Measurements from ENCODE around the gene GEMIN5. TPM values are rescaled to one million over a fixed set of nuclear protein-coding genes. Genes with fewer than 3 reads are reported as not detected.
"Not testable (repeated sequence)": the region's sequence is repeated elsewhere in the genome, so short reads cannot be mapped to it uniquely, and the experiment has no call there.

The GEMIN5 gene, protein sequence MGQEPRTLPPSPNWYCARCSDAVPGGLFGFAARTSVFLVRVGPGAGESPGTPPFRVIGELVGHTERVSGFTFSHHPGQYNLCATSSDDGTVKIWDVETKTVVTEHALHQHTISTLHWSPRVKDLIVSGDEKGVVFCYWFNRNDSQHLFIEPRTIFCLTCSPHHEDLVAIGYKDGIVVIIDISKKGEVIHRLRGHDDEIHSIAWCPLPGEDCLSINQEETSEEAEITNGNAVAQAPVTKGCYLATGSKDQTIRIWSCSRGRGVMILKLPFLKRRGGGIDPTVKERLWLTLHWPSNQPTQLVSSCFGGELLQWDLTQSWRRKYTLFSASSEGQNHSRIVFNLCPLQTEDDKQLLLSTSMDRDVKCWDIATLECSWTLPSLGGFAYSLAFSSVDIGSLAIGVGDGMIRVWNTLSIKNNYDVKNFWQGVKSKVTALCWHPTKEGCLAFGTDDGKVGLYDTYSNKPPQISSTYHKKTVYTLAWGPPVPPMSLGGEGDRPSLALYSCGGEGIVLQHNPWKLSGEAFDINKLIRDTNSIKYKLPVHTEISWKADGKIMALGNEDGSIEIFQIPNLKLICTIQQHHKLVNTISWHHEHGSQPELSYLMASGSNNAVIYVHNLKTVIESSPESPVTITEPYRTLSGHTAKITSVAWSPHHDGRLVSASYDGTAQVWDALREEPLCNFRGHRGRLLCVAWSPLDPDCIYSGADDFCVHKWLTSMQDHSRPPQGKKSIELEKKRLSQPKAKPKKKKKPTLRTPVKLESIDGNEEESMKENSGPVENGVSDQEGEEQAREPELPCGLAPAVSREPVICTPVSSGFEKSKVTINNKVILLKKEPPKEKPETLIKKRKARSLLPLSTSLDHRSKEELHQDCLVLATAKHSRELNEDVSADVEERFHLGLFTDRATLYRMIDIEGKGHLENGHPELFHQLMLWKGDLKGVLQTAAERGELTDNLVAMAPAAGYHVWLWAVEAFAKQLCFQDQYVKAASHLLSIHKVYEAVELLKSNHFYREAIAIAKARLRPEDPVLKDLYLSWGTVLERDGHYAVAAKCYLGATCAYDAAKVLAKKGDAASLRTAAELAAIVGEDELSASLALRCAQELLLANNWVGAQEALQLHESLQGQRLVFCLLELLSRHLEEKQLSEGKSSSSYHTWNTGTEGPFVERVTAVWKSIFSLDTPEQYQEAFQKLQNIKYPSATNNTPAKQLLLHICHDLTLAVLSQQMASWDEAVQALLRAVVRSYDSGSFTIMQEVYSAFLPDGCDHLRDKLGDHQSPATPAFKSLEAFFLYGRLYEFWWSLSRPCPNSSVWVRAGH (N-terminal part only)
- total RNA-seq: 12.2 and 15.6 TPM in 2 replicates

DNA sequence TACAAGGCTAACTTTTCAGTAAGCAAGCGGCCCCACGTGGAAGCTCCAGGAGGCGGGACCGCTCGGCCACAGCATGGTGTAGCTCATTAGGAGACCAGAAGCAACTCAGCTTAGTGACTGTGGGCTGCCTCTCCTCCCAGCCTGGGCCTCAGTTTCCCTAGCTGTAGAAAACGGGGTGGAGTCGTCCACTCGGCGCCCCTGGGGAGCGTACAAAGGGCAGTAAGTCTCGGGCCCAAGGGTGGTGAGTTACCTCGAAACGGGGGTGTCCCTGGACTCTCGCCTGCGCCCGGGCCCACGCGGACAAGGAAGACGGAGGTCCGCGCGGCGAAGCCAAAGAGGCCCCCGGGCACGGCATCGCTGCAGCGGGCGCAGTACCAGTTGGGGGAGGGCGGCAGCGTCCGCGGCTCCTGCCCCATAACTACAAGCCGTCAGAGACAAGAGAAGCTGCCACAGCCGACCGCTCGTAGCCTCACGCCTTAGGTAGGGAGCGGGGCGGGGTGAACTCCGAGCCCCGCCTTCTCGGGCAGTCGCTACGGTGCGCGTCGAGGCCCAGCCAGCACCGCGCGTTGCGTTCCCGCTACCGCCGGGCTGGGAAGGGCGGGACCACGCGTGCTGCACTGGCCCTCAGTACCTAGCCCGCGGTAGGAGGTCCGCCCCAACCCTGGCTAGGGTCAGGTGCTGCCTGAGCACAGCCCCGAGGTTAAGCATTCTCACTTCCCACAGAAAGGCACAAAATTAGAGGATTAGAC, at the start of gene GEMIN5:
Gene GEMIN5, minus strand, starts transcription at position 494 of the 749 bp plus-strand sequence. Its CDS starts 78 bp downstream, at position 416.
- DNase-seq (ENCODE audit: low read depth in 2 of 2): peak; percentile 73 to 91

DNA sequence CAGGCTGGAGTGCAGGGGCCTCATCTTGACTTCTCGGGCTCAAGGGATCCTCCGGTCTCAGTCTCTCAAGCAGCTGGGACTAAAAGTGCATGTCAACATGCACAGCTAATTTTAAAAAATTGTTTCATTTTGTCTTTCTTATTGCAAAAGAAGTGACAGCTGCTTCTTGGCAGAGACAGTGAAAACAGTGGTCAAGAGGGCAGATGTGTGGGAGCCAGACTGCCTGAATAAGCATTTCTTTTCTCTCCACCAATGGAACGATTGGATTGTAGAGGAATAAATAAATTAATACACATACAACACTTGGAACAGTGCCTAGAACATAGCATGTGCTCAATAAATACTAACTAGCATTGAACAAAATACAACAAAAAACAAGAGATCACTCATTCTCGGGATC, 48.1 kb upstream of the GEMIN5 start:
- no peak for DNase-seq (ENCODE audit: low read depth in 2 of 2)

DNA sequence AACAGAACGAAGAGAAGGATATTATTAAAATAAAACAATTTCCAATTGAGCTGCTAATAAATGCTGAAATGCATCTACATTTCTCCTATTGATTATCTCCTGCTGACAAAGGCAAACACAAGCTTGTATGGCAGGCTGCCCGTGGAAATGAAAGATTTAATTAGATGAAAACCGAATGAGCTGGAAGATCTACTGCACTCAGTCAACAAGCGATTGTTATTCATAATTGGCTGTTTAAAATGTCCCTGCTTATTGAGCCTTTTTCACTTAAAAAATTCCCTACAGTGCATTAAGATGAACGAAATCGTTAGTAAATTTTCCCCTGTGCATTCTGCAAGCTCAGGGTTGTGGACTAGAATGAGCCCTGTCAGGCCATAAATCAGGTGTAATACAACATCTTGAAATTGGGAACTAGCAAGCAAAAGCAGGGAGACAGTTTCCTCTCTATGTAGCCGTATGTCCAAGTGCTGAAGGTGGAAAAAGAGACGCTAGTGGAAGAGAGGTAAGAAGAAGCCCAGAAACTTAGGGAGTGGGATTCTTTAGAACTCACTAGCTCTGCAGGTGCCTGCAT, 47.0 kb upstream of the GEMIN5 start:
- DNase-seq (ENCODE audit: low read depth in 2 of 2): no peak

DNA sequence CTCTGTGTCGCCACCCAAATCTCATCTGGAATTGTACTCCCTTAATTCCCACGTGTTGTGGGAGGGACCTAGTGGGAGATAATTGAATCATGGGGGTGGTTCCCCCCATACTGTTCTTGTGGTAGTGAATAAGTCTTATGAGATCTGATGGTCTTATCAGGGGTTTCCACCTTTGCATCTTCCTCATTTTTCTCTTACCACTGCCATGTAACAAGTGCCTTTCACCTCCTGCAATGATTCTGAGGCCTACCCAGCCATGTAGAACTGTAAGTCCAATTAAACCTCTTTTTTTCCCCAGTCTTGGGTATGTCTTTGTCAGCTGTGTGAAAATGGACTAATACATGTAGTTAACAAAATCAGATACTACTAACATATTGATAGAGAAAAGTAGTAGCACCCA, 40.3 kb upstream of the GEMIN5 start:
- not testable (repeated sequence) for DNase-seq (ENCODE audit: low read depth in 2 of 2)

DNA sequence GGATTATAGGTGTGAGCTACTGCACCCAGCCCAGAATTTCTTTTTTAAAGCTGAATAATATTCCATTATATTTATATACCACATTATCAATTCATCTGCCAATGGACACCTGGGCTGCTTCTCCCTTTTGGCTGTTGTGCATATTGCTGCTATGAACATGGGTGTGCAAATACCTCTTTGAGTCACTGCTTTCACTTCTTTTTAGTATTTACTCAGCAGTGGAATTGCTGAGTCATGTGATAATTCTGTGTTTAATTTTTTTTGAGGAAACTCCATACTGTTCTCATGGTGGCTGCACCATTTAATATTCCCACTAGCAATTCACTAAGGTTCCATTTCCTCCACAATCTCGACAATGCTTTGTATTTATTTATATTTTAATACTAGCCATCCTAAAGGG, 39.4 kb upstream of the GEMIN5 start:
- DNase-seq (ENCODE audit: low read depth in 2 of 2): no peak

DNA sequence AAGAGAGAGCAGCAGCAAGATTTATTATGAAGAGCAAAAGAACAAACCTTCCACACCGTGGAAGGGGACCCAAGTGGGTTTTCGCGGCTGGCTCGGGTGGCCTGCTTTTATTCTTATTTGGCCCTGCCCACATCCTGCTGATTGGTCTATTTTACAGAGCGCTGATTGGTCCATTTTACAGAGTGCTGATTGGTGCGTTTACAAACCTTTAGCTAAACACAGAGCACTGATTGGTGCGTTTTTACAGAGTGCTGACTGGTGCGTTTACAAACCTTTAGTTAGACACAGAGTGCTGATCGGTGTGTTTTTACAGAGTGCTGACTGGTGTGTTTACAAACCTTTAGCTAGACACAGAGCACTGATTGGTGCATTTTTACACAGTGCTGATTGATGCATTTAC, 38.1 kb upstream of the GEMIN5 start:
- DNase-seq (ENCODE audit: low read depth in 2 of 2): not testable (repeated sequence)

DNA sequence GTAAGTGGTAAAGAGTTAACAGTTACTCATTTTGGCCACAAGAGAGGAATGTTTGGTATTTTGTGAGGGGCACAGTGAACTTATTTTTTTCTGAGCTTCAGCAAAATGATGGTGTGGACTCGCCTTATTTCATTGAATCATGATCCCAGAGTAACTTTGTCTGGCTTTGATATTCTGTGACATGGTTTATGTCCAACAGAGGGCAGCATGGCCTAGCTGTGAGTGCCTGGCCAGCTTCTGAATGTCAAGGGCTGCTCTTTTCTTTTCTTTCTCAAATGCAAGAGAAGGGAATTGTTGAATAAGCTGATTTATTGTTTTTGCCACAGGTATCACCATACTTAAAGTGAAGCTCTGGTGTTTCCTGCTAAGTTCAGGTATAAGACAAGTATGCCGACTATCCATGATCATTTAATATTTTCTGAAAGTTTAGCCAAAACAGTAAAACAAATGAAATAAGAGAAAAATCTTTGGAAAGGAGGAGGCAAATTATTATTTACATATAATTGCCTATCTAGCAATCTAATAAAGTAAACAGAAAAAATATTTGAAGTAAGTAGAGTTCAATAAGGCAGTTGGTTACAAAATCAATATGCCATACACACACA, 34.6 kb upstream of the GEMIN5 start:
- peak in 1 of 2 donors; percentile 68 for DNase-seq (ENCODE audit: low read depth in 2 of 2)

DNA sequence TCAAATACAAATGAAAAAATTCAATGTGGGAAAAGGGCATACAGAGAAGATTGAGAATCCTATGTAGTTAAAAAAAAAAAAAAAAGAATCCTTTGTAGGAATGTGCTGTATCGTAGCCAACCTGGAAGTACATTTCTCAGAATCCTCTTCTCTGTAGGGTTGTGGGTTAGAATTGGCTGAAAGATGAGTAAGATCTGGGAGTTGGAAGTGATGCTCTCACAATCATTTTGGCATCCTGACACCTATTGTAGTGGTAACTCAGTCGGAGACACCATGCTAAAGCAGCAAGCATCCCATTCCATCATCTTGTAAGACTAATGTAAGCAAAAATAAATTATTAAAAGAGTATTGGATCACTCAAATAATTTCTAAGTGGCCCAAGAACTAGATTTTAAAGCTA, 33.5 kb upstream of the GEMIN5 start:
- no peak for DNase-seq (ENCODE audit: low read depth in 2 of 2)

DNA sequence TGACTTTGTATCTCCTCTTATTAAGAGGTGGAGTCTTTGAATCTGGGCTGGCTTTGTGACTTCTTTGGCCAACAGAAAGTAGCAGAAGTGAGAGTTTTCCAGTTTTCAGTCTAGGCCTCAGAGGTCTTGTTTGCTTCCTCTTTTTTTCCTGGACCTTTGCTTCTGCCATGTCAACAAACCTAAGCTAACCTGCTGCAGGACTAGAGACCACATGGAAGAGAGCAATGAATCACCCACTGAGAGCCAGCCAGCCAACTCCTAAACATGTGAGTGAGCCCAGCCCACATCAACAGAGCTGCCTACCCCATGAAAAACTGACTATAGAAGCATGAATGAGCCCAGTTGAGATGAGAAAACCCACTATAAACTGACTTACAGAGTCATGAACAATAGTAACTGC, 32.7 kb upstream of the GEMIN5 start:
- DNase-seq (ENCODE audit: low read depth in 2 of 2): peak in 1 of 2 donors; percentile 82

DNA sequence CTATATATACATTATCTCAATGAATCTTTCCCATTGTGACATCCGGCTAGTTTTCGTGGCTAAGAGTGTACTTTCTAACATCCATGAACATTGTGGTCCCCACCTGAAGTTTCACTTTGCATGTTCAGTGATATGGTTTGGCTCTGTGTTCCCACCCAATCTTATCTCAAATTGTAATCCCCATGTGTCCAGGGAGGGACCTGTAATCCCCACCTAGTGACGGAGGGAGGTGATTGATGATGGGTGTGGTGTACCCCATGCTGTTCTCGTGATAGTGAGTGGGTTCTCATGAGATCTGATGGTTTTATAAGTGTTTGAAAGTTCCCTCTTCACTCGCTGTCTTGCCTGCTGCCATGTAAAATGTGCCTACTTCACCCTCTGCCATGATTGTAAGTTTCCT, 30.9 kb upstream of the GEMIN5 start:
- DNase-seq (ENCODE audit: low read depth in 2 of 2): no peak

DNA sequence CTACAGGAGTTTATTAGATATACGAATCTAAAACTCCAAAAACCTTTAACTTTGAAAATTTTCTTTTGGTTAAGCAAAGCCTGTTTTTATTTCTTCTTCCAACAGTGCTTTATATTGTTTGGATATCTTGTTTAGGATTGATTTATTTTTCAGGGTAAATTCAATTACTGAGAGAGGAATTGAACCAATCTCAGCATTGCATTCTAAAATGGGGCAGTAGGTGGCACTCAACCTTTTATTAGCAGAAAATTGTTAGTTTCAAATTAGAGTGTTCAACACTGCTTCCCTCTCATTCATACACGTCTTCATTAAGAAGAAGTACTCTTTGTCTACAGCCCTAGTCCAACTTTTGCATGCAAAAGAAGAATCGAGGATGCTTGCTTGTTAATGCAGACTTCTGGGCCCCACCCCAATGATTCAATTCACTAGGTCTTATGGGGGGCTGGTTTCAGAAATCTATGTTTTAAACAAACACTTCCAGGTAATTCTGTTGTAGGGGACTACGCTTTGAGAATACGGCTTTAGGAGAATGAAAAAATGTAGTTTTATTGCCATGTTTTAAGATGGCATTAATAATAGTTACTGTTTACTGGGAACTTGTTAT, 29.5 kb upstream of the GEMIN5 start:
- DNase-seq (ENCODE audit: low read depth in 2 of 2): peak in 1 of 2 donors; percentile 64

DNA sequence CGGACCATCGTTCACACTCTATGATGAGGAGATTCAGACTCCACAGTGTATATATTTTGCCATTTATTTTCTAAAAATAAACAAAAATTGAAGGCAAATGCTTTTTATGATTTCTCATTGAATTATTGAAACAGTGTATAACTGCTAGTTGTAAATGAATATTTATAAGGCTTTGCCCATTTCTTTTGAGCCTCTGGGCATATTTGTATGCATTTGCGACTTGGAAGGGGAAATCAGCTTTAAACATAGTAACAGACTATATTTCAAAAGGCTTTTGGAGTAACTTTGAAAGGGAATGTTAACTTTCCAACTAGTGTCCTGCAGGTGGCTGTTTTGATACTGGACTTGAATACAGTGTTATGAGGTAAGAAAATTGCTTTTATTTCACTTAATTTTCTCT, 28.9 kb upstream of the GEMIN5 start:
- no peak for DNase-seq (ENCODE audit: low read depth in 2 of 2)

DNA sequence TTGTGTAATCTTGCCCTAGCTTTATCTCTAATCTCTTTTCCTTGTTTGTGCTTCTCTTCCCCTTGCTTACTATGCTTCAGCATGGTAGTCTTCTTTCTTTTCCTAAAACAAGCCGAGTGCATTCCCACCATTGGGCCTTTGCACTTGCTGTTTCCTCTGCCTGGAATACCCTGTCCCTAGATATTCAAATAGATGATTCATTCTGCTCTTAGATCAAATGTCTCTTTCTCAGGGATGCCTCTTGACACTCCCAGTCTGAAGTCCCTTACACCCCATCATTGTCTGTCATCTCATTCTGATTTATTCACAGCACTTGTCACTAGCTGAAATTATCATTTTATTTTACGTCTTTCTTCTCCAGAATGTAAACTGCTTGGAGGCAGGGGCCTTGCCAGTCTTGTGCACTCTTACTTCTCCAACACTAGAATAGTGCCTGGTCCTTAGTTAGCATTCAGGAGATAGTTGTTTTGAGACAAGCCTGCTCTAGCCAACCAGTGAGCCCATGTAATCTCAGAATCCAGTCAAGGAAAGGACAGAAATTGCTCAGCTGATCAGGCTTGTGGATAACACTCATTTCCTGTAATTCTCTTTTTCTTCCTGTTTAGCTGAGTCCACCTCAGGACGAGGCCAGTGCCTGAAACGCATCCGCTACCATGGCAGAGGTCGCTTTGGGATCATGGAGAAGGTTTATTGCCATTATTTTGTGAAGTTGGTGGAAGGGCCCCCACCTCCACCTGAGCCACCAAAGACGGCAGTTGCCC, 28.2 kb upstream of the GEMIN5 start:
- DNase-seq (ENCODE audit: low read depth in 2 of 2): peak; percentile 84 to 95

DNA sequence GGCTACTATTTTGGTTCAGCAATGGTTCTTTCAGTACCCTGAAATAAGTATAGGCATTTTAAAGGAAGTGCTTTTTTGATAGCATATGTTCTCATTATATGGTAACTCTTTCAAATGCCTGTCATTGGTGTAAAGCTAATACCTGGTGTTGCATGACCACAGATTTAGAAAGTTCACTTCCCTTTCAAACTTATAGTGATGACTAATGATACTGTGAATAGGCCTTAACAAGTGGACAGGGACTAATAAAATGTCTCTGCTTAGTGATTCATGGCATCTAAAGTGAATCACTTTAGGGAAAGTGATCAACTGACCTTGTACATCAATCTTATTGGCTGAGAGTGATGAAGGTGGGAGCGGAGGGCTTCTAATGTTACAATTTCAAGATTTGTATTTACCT, 24.5 kb upstream of the GEMIN5 start:
- DNase-seq (ENCODE audit: low read depth in 2 of 2): peak in 1 of 2 donors; percentile 50

DNA sequence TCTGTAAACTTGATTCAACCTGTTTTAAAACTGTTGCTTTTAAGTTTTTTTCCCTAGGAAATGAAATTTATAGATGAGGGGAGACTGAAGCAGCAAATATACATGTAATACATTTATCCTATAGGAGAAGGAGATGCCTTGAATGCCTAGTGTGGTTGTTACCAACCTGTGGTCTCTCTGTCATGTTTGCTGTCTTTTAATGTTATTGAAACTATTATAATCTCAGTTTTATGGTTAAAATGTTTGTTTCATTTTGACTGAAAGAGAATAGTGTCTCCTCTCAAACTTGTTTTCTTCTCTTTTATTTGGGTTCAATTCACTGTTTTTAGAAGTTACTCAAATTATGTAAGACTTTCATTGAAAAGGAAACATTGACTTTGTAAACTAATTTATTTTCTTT, 18.7 kb upstream of the GEMIN5 start:
- no peak for DNase-seq (ENCODE audit: low read depth in 2 of 2)

DNA sequence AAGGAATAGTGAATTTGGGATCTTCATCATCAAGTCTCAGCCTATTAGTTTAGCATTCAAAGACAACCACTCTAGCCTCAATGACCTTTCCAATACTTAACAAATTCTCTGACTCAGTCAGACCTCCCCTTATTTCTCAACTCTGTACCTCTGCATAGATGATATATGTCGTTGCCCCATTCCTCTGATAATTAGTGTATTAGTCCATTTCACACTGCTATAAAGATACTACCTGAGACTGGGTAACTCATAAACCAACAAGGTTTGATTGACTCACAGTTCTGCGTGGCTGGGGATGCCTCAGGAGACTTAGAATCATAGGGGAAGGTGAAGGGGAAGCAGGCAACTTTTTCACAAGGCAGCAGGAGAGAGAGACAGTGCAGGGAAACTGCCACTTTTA, 11.8 kb upstream of the GEMIN5 start:
- DNase-seq (ENCODE audit: low read depth in 2 of 2): no peak

DNA sequence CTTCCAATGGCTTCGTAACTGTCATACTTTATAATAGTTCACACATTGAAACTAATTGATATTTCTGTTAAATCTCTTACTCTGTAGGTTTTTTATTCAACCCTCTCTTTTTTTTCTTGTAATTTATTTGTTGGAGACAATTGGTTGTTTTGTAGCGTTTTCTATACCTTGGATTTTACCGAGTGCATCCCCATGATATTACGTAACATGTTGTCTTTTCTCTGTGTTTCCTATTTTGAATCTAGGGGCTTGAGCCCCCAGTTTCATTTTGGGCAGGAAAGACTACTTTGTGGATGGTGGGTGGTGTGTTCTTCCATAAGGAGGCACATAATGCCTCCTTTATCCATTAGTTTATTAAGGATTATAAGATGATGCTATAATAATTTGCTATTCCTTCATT, 10.3 kb upstream of the GEMIN5 start:
- DNase-seq (ENCODE audit: low read depth in 2 of 2): no peak

DNA sequence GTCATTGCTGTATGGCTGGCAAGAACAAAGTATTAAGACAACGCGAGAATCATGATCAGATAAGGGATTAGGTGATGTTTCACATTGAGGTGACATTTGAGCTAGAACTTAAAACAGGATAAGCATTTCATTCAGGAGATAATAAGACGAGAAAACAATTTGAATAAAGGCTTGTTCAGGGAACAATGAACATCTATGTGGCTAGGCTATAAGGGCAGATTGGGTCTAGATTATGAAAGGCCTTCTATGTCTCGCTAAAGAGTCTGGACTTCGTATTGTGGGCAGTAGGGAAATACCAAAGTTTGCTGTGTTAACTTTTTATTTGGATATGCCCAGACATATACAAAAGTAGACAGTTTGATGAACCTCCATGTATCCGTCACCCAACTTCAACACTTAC, 9.8 kb upstream of the GEMIN5 start:
- DNase-seq (ENCODE audit: low read depth in 2 of 2): no peak

Data from dermis microvascular lymphatic vessel endothelial cell (primary cell).